ENCODE data around the gene FTCDNL1.

The FTCDNL1 gene

GRCh38 chr2:199841409-199841808 lies 9.6 kb downstream of the FTCDNL1 start:
- DNase-seq, result no peak

GRCh38 chr2:199838399-199838798 lies 12.6 kb downstream of the FTCDNL1 start:
- DNase-seq, result no peak

GRCh38 chr2:199836943-199837342 lies 14.0 kb downstream of the FTCDNL1 start:
- DNase-seq, result no peak

GRCh38 chr2:199833525-199833924 lies 17.5 kb downstream of the FTCDNL1 start:
- no peak for DNase-seq

- DNase-seq, result no peak
Observed at GRCh38 chr2:199830531-199830930, 20.5 kb downstream of the FTCDNL1 start.

GRCh38 chr2:199829628-199830027 lies 21.4 kb downstream of the FTCDNL1 start:
- DNase-seq, result no peak

GRCh38 chr2:199819746-199820145 lies 31.2 kb downstream of the FTCDNL1 start:
- DNase-seq, result no peak

GRCh38 chr2:199818754-199819153 lies 32.2 kb downstream of the FTCDNL1 start:
- DNase-seq, result no peak

- DNase-seq, result no peak
Observed at GRCh38 chr2:199818026-199818425, 33.0 kb downstream of the FTCDNL1 start.

GRCh38 chr2:199814817-199815211 lies 36.2 kb downstream of the FTCDNL1 start:
- DNase-seq, result no peak

GRCh38 chr2:199814101-199814816 lies 36.7 kb downstream of the FTCDNL1 start:
- no peak for DNase-seq

- DNase-seq, result no peak
Observed at GRCh38 chr2:199812493-199812892, 38.5 kb downstream of the FTCDNL1 start.

- no peak for DNase-seq
Observed at GRCh38 chr2:199811346-199811745, 39.6 kb downstream of the FTCDNL1 start.

GRCh38 chr2:199810422-199811171 lies 40.4 kb downstream of the FTCDNL1 start:
- no peak for DNase-seq

- DNase-seq, result no peak
Observed at GRCh38 chr2:199807966-199808365, 43.0 kb downstream of the FTCDNL1 start.

GRCh38 chr2:199806179-199806578 lies 44.8 kb downstream of the FTCDNL1 start:
- DNase-seq, result no peak

GRCh38 chr2:199804831-199805230 lies 46.2 kb downstream of the FTCDNL1 start:
- no peak for DNase-seq

- DNase-seq, result no peak
Observed at GRCh38 chr2:199798831-199799580, 52.0 kb downstream of the FTCDNL1 start.

GRCh38 chr2:199797431-199798403 lies 53.3 kb downstream of the FTCDNL1 start:
- DNase-seq, result no peak

- DNase-seq, result no peak
Observed at GRCh38 chr2:199792381-199792780, 58.6 kb downstream of the FTCDNL1 start.

- DNase-seq, result no peak
Observed at GRCh38 chr2:199791326-199791725, 59.7 kb downstream of the FTCDNL1 start.

- DNase-seq, result no peak
Observed at GRCh38 chr2:199784512-199784911, 66.5 kb downstream of the FTCDNL1 start.

All from NCI-H187 (cell line).